Measurements from ENCODE around the gene A4GALT.

A4GALT gene

GRCh38 chr22:42714768-42715390 lies 5.8 kb downstream of the A4GALT start:
- no peak for ATAC-seq
- TF ChIP-seq BACH2 (CRISPR knock-in tag; IDR thresholded peaks at IDR 0.05; ENCODE audit: borderline replicate concordance) (no peak), RARB (CRISPR knock-in tag; IDR thresholded peaks at IDR 0.05) (no peak), PPARA (CRISPR knock-in tag; IDR thresholded peaks at IDR 0.05; ENCODE audit: borderline replicate concordance) (no peak), TOX (CRISPR knock-in tag; IDR thresholded peaks at IDR 0.05; ENCODE audit: borderline replicate concordance) (no peak), GLIS3 (CRISPR knock-in tag; IDR thresholded peaks at IDR 0.05) (no peak), SNAI2 (CRISPR knock-in tag; IDR thresholded peaks at IDR 0.05) (no peak), ZFP30 (CRISPR knock-in tag; IDR thresholded peaks at IDR 0.05) (no peak)
- TF ChIP-seq, protein P1, sequence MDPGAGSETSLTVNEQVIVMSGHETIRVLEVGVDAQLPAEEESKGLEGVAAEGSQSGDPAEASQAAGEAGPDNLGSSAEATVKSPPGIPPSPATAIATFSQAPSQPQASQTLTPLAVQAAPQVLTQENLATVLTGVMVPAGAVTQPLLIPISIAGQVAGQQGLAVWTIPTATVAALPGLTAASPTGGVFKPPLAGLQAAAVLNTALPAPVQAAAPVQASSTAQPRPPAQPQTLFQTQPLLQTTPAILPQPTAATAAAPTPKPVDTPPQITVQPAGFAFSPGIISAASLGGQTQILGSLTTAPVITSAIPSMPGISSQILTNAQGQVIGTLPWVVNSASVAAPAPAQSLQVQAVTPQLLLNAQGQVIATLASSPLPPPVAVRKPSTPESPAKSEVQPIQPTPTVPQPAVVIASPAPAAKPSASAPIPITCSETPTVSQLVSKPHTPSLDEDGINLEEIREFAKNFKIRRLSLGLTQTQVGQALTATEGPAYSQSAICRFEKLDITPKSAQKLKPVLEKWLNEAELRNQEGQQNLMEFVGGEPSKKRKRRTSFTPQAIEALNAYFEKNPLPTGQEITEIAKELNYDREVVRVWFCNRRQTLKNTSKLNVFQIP (CRISPR knock-in tag; IDR thresholded peaks at IDR 0.05; ENCODE audit: borderline replicate concordance, low read depth), result no peak

DNA sequence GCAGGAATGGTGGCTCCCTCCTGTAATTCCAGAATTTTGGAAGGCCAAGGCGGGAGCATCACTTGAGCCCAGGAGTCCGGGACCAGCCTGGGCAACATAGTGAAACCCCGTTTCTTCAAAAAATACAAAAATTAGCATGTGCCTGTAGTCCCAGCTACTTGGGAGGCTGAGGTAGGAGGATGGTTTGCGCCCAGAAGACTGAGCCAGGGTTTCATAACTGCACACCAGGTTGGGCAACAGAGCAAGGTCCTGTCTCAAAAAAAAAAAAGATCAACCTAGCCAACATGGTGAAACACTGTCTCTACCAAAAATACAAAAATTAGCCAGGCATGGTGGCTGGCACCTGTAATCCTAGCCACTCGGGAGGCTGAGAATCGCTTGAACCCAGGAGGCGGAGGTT lies 6.4 kb downstream of the A4GALT start:
- no peak for ATAC-seq
- TF ChIP-seq CSDC2 (CRISPR knock-in tag; IDR thresholded peaks at IDR 0.05) (no peak), CSRNP3 (CRISPR knock-in tag; IDR thresholded peaks at IDR 0.05) (no peak)

GRCh38 chr22:42711895-42712837 lies 8.5 kb downstream of the A4GALT start:
- ATAC-seq, result no peak

More at GRCh38 chr22:42711895-42712837, 8.5 kb downstream of the A4GALT start:
- no peak for TF ChIP-seq ZC3H10 (CRISPR knock-in tag; IDR thresholded peaks at IDR 0.05)
- TF ChIP-seq TCF4 (CRISPR knock-in tag; IDR thresholded peaks at IDR 0.05; ENCODE audit: borderline replicate concordance), result no peak
- TF ChIP-seq ZFP3 (CRISPR knock-in tag; IDR thresholded peaks at IDR 0.05), result no peak
- TF ChIP-seq OSR1 (CRISPR knock-in tag; IDR thresholded peaks at IDR 0.05), result no peak
- no peak for TF ChIP-seq ARNTL (CRISPR knock-in tag; IDR thresholded peaks at IDR 0.05; ENCODE audit: borderline replicate concordance, low read depth)
- TF ChIP-seq CSDC2 (CRISPR knock-in tag; IDR thresholded peaks at IDR 0.05), result no peak
- no peak for TF ChIP-seq ISL1 (CRISPR knock-in tag; IDR thresholded peaks at IDR 0.05)
- TF ChIP-seq TOX (CRISPR knock-in tag; IDR thresholded peaks at IDR 0.05; ENCODE audit: borderline replicate concordance), result no peak
- TF ChIP-seq, protein P2, sequence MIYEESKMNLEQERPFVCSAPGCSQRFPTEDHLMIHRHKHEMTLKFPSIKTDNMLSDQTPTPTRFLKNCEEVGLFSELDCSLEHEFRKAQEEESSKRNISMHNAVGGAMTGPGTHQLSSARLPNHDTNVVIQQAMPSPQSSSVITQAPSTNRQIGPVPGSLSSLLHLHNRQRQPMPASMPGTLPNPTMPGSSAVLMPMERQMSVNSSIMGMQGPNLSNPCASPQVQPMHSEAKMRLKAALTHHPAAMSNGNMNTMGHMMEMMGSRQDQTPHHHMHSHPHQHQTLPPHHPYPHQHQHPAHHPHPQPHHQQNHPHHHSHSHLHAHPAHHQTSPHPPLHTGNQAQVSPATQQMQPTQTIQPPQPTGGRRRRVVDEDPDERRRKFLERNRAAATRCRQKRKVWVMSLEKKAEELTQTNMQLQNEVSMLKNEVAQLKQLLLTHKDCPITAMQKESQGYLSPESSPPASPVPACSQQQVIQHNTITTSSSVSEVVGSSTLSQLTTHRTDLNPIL (CRISPR knock-in tag; IDR thresholded peaks at IDR 0.05; ENCODE audit: low read depth), result no peak
- TF ChIP-seq ESRRG (CRISPR knock-in tag; IDR thresholded peaks at IDR 0.05), result no peak
- TF ChIP-seq ZFP30 (CRISPR knock-in tag; IDR thresholded peaks at IDR 0.05), result no peak
- no peak for TF ChIP-seq CSRNP3 (CRISPR knock-in tag; IDR thresholded peaks at IDR 0.05)
- no peak for TF ChIP-seq BACH2 (CRISPR knock-in tag; IDR thresholded peaks at IDR 0.05; ENCODE audit: borderline replicate concordance)
- TF ChIP-seq PATZ1 (CRISPR knock-in tag; IDR thresholded peaks at IDR 0.05; ENCODE audit: borderline replicate concordance), result no peak
- TF ChIP-seq TSHZ2 (CRISPR knock-in tag; IDR thresholded peaks at IDR 0.05), result no peak

Measured in SK-N-SH treated with all-trans-retinoic acid at 6 μM for 48 hours (cell line).